ENCODE results near the gene MEI4.
"Not testable (repeated sequence)": the region's sequence is repeated elsewhere in the genome, so short reads cannot be mapped to it uniquely, and the experiment has no call there.

Gene MEI4, protein sequence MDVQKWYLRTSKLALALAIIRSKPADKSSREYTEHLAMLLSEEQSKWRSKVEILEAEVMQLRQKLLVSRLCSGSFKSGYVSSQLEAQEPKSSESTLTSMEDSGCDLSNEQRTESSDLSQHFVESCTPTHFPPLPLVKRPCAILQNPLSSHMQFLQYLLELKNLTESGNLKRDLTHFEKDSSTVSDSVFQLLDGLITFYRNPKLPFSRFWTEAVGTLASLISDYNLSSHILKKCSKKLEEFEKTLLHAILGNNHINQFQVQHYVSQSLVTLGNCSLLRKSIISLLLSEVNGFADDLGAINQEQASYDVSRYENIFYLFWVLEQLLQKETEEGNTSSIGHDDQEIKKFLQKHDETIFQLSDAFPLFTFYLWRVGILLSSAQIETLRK

DNA sequence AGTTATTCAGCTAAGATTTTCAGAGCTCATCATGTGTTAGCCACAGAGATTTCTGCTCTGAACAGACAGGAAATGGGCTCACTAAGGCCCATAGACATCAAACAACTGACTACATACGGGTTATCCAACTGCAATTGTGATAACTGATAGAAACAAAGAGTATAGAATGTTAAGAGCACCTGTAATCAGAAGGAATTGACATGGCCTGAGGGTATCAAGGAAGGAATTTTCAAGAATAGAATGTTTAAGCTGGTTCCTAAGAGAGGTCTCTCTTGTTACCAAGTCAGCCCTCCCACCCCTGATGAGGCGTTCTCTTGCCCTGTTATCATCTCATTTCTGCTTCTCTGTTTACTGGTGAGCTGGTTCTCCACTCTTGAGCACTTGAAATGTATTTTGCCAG is at the start of gene MEI4:
Gene MEI4, plus strand, starts transcription at position 301 of the 400 bp plus-strand sequence. CDS start 37,633 bp downstream, outside the sequence.
- DNase-seq, result no peak

DNA sequence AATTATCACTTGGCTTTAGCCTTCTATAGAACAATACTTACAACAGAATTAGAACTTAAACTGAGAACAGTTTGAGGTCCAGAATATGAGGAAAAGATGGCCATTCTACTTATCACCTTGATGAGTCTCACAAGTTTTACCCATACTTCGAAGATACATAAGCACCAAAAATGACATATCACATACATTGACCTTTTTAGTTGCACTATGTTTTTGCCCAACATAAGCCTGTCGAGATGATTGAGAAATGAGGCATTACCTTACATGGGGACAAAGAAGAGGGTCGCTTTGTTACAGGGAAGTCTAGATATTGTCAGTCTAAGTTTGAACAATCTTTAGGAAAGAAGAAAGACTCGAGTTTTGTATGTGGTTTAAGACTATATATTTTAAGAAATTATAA is 48.4 kb upstream of the MEI4 start:
- no peak for DNase-seq

DNA sequence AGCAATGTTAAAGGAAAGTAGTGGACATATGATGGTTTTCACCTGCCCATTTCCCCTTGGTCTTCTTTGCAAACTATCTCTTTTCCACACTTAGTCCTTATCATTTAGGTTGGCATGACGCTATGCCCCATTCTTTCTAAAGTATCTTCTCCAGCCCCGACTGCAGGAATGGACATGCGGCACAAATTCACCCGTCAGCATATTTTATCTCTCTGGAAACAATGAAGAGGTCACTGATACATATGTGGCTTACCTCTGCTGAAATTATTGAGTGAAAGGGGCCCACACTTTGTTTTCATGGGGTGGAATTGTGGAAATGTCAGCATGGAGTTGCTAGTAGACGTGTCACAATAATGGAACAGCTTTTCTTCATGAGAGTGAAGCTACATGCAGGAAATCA is 45.8 kb upstream of the MEI4 start:
- DNase-seq, result no peak

DNA sequence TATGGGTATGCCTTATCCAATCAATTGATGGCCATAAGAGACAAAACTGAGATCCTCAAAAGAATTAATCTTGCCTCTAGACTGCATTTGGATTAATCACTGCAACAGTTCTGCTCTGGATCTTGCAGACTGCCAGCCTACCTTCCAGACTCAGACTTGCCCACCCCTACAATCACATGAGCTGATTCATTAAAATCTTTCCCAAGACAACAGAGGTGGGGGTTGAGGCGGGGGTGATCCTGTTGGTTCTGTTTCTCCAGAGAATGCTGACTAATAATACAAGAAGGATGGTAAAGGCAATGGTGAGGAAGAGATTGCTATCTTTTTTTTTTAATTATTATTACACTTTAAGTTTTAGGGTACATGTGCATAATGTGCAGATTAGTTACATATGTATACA is 43.7 kb upstream of the MEI4 start:
- no peak for DNase-seq

DNA sequence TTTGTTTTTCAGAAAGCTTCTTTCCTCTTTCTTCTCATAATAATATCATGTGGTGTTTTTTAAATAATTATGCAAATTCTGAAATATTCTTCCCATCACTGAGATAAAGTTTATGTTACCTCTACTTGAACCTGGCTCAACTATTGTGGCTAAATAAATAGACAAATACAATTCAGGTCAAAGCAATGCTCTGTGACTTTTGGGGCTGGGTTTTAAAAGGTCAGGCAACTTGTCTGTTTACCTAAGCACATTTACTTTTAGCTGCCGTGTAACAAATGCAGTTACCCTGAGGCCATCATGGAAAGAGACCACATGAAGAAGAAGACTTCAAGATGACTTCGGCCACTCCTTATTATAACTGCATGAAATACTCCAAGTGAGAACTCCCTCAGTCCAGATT is 33.7 kb upstream of the MEI4 start:
- DNase-seq, result no peak

DNA sequence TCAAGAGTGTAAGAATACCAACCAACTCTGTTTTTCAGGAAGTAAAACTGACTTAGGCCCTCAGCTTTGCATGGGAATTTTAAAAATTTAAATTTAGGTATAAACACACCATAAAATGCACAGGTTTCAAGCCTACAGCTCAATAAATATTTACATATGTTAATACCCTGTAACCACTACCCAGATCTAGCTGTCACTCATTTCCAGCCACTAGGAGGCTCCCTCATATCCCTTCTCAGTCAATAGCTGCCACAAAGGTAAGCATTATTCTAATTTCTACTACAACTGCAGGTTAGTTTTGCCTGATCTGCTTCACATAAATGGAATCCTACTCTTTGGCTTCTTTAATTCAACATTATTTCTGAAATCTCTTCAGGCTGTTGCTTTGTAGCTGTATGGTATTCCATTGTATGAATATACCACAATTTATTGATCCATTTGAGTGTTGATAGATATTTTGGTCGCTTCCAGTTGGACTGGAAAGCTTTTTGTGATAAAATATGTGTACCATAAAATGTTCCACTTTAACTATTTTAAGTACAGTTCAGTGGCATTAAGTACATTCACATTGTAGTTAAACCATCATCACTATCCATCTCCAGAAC is 32.5 kb upstream of the MEI4 start:
- DNase-seq, result no peak

DNA sequence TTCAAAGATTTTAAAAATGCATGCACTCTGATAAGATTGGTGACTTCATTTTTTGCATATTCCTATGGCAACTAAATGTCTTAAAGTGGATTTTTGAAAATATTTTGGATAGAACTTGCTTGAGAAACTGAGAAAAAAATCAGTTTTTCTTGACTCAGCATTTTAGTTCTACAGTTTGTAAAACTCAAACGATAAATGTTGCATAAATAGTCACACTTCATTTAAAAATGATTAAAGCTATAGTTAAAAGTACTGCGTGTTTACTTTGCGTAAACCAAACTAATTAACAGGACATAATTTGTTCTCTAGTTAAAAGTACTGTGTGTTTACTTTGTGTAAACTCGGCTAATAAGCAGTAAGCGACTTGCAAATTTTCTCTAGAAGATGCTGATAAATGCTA is 28.3 kb upstream of the MEI4 start:
- no peak for DNase-seq

DNA sequence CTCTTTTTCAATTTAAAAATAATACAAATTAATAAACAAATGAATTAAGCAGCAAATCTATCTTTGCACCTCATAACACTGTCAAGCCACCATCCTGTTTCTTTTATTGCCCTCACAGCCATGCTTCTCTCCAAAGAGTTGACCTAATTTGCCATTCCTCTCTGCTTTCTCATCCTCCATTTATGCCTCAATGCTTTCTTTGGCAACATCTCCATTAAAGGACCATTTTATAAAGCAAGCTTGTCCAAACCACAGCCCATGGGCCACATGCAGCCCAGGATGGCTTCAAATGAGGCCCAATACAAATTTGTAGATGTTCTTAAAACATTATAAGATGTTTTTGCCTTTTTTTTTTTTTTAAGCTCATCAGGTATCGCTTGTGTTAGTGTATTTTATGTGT is 26.4 kb upstream of the MEI4 start:
- no peak for DNase-seq

DNA sequence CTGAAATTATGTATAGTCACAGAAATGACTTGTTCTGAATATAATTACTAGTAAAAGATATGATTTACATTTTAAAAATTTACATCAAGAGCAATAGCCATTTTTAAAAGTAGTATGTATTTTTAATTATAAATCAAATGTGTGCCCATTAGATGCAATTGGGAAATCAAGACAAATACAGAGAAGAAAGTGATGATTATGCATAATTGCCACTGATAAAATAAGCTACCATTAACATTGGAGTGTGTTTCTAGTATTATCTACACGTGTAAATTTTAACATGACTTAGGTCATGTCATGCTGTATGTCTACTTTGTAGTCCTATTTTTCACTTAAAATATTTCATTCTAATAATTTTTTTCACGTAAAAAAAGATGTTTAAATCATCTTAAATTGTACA is 22.8 kb upstream of the MEI4 start:
- no peak for DNase-seq

DNA sequence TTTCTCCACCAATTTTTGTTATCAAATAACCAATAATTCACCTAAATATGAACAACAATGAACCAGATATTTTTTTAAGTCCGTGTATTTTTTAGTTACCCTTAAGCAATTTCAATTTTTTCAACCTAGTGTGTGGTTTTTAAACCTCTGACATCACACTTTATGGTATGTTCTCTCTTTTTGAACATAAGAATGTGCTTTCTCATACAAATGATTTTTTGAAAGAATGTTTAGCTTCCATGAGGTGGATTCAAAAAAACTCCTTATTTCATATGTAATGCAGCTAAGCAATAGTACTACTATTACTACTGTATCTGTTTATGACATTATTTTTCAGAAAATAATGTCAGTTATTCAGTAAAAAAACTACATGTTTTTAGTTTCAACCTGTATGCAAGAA is 19.4 kb upstream of the MEI4 start:
- no peak for DNase-seq

DNA sequence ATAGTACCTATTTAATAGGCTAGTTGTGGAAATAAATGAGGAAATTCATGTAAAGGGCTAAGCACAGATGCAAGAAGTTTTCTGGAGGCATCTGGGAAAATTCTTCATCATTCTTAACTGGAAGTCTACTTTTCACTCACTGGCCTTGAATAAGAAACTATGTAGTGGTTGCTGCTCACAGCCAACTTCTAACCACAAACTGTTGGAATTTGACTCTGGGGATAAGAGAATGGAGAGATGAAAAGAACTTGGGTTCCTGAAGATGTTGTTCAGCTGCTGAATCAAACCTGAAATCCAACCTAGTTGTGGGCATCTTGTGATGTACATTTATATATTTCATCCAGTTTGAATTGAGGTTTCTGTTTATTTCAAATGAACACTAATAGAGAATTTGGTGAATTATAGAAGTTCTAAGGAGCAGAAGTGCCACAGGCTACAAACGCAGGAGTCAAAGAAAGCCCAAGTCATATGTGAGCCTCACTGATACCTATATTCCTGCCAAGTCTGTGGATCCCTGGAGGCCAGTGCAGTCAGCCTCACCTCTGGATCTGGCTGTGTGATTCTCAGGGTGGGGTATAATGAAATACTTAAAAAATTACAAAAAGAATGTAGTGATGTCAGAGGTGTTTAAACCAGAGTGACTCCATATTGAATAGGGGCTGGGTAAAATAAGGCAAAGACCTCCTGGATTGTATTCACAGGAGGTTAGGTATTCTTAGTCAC is 18.7 kb upstream of the MEI4 start:
- DNase-seq, result no peak

DNA sequence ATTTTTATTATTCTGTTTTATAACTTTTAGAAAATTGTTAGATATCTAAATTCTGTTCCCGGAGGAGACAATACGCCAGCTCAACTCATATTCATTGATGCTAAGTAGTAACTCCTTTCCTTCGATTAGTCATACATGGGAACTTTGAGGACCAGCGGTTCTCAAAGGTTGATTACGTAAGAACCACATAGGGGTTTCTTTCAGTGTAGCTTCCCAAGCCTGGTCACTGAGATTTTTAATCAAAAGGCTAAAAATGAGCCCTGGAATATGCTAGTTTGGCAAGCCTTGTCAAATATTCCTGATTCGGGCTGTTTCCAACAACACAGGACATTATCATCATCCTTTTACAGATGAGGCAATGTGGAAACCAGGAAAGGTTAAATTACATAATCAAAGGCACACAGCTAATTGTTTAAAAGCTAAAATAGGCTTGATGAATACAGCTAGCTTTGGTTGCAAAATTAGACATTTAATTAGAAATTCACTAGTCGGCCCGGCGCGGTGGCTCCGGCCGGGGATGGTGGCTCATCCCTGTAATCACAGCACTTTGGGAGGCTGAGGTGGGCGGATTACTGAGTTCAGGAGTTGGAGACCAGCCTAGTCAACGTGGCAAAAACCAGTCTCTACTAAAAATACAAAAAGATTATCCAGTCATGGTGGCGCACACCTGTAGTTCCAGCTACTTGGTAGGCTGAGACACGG is 14.6 kb upstream of the MEI4 start:
- DNase-seq, result no peak

DNA sequence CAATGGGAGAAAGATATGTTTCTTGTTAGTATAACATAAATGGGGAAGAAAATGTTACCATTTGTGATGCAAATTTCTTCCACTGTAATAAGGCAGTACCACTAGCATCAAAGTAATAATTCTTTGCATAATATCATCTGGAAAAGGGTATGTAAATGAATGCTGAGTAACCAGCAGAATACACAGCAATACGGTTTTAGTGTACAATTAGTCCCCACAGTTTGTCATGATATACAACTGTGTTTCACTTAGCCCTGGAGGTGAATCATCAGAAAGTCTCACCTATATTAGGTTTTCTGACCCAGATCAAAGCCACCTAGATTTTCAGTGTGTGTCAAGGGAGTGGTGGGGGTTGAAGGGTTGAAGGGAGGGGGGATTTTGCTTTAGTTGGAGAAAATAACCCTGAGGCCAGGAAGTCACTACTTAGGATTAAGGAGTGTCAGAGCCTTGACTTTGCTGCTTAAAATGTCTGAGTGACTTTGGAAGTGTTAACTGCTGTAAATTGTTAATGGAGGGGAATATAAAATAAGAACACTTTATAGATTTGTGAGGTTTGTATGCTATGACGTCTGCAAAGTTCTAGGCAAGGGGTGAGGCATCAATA is 8.6 kb upstream of the MEI4 start:
- no peak for DNase-seq

DNA sequence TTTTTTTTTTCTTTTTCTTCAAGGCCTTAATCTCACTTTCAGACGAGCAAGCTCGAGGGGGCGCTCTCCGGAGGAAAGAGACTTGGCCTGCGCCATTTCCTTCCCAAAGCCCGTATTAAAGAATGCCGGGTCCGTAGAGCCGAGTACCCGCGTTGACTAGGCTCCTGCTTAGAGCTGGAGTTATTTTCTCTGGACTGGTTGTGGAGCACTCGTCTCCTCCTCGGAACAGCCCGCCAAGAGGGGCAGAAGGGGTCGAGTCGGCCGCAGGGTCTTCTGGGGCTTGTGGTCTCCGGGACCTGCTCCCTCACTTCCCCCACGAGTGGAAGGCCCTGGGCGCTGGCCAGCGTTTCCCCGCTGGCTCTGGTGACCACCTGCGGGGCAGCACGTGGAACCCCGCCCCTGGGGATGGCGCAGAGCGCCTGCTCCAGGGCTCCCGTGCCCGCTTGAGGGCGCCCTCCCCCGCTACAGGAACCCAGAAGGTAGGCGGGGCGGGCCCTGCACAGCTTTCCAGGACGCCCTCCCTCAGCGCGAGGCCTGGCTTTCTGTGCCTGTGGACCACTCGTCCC is 2.7 kb upstream of the MEI4 start:
- peak; percentile 27 for DNase-seq

DNA sequence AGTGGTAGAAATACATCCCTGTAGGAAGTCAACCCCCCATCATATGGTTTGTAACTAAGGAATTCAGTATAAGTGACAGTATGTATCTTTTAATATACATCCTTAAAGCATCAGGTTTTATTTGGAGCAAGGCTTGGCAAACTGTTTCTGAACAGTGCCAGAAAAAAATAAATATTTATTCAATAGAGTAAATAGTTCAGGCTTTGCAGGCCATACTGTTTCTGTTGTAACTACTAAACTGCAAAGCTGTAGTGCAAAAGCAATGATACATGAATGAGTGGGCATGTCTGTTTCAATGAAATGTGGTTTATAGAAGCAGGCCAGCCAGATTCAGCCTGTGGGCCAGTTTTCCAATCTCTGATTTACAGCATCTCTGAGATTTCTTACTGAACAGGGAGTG is 977 bp downstream of the MEI4 start:
- DNase-seq, result no peak

DNA sequence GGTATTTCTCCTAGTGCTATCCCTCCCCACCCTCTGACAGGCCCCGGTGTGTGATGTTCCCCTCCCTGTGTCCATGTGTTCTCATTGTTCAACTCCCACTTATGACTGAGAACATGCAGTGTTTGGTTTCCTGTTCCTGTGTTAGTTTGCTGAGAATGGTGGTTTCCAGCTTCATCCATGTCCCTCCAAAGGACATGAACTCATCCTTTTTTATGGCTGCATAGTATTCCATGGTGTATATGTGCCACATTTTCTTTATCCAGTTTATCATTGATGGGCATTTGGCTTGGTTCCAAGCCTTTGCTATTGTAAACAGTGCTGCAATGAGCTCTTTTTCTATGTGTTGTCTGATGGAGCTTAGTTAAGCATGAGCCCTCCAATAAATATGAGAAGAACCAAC is 2.2 kb downstream of the MEI4 start:
- not testable (repeated sequence) for DNase-seq

DNA sequence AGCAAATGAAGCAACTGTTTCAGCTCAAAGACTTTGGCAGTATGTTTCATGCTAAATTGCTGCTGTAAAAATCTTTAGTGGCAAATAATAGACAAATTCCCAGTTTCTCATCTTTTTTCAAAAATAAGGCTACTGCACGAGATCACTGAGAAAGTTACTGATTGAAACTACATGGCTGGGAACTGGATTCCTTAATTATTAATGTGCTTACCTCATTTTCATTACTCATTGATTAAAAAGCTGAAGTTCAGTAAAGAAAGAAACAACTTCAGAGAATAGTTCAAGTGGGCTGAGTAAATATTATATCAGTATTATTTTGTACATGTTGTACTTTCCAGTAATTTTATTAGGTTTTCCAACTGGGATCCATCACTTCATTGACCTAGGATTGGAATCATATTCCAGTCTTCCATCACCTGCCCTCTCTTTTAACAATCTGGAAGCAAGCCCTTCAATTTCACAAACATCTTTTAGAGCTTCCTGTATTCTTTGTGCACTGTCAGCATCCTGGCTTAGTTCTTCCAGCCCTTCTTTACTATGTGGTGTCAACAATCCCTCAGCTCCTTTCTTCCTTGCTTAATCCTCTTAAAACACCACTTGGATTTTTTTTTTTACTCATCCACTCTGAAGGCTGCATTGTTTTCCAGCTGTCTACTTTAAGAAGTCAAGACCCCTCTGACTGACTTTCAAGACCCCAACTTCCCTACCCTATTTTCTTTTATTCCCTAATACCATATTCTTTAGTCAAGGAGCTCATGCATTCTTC is 4.3 kb downstream of the MEI4 start:
- DNase-seq, result no peak

DNA sequence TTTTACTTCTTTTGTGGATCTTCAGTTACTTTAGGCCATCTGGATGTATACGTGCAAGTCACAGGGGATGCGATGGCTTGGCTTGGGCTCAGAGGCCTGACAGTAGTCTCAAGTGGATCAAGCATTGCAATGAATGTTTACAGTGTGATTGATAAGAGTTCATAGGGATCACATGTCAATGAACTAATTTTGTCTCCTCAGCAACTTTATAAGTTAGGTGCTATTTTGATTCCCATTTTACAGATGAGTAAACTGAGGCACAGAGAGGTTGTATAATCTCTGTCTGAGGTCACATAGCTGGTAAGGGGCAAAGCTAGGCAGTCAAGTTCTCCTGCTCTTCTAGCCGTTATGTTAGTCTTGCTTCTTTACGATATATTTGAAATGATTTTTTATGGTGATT is 13.5 kb downstream of the MEI4 start:
- DNase-seq, result no peak

DNA sequence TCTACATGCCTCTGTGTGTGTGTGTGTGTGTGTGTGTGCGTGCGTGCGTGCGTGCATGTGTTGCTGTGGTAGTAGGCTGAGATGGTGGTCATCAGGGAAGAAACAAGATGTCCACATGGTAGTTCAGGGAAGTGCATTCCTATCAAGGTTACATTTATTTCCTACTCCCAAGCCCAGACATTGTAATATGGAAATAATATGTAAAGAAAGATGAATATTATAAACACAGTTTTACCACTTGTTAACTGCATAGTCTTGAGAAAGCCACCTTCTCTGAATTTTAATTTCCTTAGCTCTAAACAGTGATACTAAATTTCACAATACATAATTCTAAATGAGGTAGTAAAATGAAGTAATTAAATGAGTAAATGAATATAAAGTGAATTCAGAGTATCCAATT is 14.0 kb downstream of the MEI4 start:
- DNase-seq, result no peak

DNA sequence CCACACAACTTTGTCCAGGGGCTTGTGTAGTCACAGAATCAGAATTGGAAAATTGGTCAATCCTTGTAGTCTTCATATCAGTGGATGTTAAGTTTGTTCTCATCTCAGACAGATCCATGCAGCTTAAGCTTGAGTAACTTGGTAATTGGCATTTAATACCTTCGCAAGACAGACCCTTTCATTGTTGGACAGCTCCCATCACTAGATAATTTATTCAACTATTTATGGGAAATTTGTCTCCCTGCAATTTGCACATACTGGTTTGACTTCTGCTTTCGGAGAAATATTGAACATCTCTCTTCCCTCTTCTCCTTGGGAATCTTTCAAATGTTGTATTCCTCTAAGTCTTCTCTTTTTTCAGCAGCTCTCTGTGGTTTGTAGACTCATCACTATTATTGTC is 17.1 kb downstream of the MEI4 start:
- DNase-seq, result no peak

DNA sequence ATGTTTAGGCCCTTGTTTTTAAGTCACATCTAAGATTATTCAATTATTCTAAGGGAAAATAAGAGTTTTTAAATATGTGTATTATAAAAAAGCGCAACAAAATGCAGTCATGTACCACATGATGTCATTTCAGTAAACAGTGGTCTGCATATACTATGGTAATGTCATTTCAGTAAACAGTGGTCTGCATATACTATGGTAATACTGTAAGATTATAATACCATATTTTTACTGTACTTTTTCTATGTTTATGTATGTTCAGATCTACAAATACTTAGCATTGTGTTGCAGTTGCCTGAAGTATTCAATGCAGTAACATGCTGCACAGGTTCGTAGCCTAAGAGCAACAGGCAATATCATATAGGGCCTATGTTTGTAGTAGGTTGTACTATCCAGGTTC is 21.4 kb downstream of the MEI4 start:
- no peak for DNase-seq

DNA sequence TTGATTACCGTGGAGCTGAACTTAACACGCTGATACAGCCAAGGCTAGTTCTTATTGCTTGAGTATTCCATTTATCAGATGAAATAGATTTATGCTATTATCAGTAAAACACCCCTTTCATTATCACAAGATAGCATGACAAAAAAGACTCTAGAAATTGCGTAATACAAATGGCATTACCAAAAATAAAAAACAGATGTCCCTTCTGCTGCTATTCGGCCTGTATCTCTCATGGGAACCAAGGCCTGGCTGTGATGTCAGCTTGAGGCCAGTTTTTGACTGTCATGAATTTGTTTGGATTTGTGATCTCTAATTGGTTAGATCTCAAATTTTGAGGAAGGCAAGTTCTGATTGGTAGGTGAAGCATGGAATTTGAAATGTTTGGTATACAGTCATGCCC is 25.2 kb downstream of the MEI4 start:
- no peak for DNase-seq

All from NCI-H1694 treated with DMSO at 0.1 percent for 48 hours (cell line).